HepG2 (cell line): Measurements from ENCODE around the gene ESAM. TPM values are rescaled to one million over a fixed set of nuclear protein-coding genes. Genes with fewer than 3 reads are reported as not detected.

ENCODE experiments used
- AFF4 ChIP-seq: sonication (generic); formaldehyde crosslinking; IDR thresholded peaks from 2 replicates; pipeline ENCODE4 v1.4.0; 2020; ENCODE audit warnings: missing genetic modification reagents
- CHD4 ChIP-seq: fragments of 200-600 bp; sonication (generic); IDR thresholded peaks from 2 replicates; pipeline ENCODE4 v1.7.0; 2017; ENCODE audit warnings: mild to moderate bottlenecking, low read length, borderline replicate concordance
- GATAD2A ChIP-seq: IDR thresholded peaks from 2 replicates; pipeline ENCODE4 v1.6.1; 2016
- HNF1A ChIP-seq, 2 experiments: sonication (generic) in 1 of 2; formaldehyde crosslinking in 1 of 2; IDR thresholded peaks; 2 replicates each; pipeline versions ENCODE4 v1.4.0 to v1.6.1; 2016 to 2020; ENCODE audit warnings: borderline replicate concordance in 1 of 2, low read depth in 1 of 2, mild to moderate bottlenecking in 1 of 2, missing genetic modification reagents in 1 of 2
- NR2F2 ChIP-seq: IDR thresholded peaks from 2 replicates; pipeline ENCODE4 v1.6.1; 2012; ENCODE audit warnings: low read depth, inconsistent platforms, borderline replicate concordance
- PPARG ChIP-seq: conservative IDR thresholded peaks from 2 replicates; pipeline ENCODE4 v1.6.1; 2016; ENCODE audit warnings: missing biosample characterization, missing genetic modification reagents
- REL ChIP-seq: sonication (generic); formaldehyde crosslinking; conservative IDR thresholded peaks from 2 replicates; pipeline ENCODE4 v1.8.0; 2022; ENCODE audit warnings: mild to moderate bottlenecking, missing genetic modification reagents, moderate library complexity
- SP1 ChIP-seq, 2 experiments: fragments of 450-650 bp in 1 of 2; sonication (generic) in 1 of 2; formaldehyde crosslinking in 1 of 2; IDR thresholded peaks; 2 replicates each; pipeline versions ENCODE4 v1.4.0 to v1.6.1; 2016 to 2020; ENCODE audit warnings: missing genetic modification reagents in 1 of 2
- YEATS2 ChIP-seq: sonication (generic); formaldehyde crosslinking; IDR thresholded peaks from 2 replicates; pipeline ENCODE4 v1.4.0; 2020; ENCODE audit warnings: missing genetic modification reagents, borderline replicate concordance
- ZFYVE20 ChIP-seq: sonication (generic); formaldehyde crosslinking; IDR thresholded peaks from 2 replicates; pipeline ENCODE4 v1.8.0; 2023; ENCODE audit warnings: low read depth, mild to moderate bottlenecking, moderate library complexity, missing genetic modification reagents, borderline replicate concordance
- ZNF142 ChIP-seq: sonication (generic); formaldehyde crosslinking; IDR thresholded peaks from 2 replicates; pipeline ENCODE4 v1.4.0; 2020; ENCODE audit warnings: missing genetic modification reagents
- ZNF17 ChIP-seq: sonication (generic); formaldehyde crosslinking; IDR thresholded peaks from 2 replicates; pipeline ENCODE4 v1.5.0; 2020; ENCODE audit warnings: mild to moderate bottlenecking, missing genetic modification reagents
- ZNF557 ChIP-seq: sonication (generic); formaldehyde crosslinking; IDR thresholded peaks from 2 replicates; pipeline ENCODE4 v1.4.0; 2020; ENCODE audit warnings: missing genetic modification reagents
- ZNF7 ChIP-seq: IDR thresholded peaks from 2 replicates; pipeline ENCODE4 v1.6.1; 2016; ENCODE audit warnings: missing biosample characterization, missing genetic modification reagents
- ZNF709 ChIP-seq: sonication (generic); formaldehyde crosslinking; IDR thresholded peaks from 2 replicates; pipeline ENCODE4 v1.5.0; 2020; ENCODE audit warnings: mild to moderate bottlenecking, missing genetic modification reagents
- polyA plus RNA-seq, 8 experiments: library from polyadenylated mRNA; depleted of rRNA in 3 of 8; stranded (reverse) in 7 of 8; unstranded in 1 of 8; fragments of >200 nt; fragmentation: Illumina TruSeq in 4 of 8; extraction: Trizol in 4 of 8; gene quantifications; 2 replicates each; pipeline versions ENCODE4 v1.2.1 to v1.2.3, GENCODE V29; 2011 to 2016; ENCODE audit warnings: low read depth in 4 of 8, missing spikeins in 1 of 8, mixed read lengths in 1 of 8; ENCODE audit not compliant: insufficient read depth in 1 of 8
- total RNA-seq, 5 experiments: library from RNA; depleted of rRNA; stranded (reverse); fragments of >200 nt; fragmentation: Illumina TruSeq; extraction: Trizol; gene quantifications; 2 replicates each; pipeline ENCODE4 v1.2.3, GENCODE V29; 2016; ENCODE audit warnings: low read depth in 1 of 5

ESAM gene
- total and polyA plus RNA-seq, 2 of the 13 experiments (the other 11 are each of a cell fraction or from before 2014, with no cell fraction given): 1.2 to 6.8 TPM

- TF ChIP-seq SP1 (IDR thresholded peaks at IDR 0.05) (no peak), SP1 (CRISPR knock-in tag; IDR thresholded peaks at IDR 0.05) (peak; percentile 24; the same call in 1 of the 2 replicates), AFF4 (CRISPR knock-in tag) (no peak), REL (no peak), CHD4 (no peak), PPARG (CRISPR knock-in tag) (no peak), YEATS2 (no peak), ZNF709 (CRISPR knock-in tag) (no peak), HNF1A (IDR thresholded peaks at IDR 0.05; ENCODE audit: low read depth) (no peak), HNF1A (CRISPR knock-in tag; IDR thresholded peaks at IDR 0.05; ENCODE audit: borderline replicate concordance) (no peak; the same call in 1 of the 2 replicates), GATAD2A (CRISPR knock-in tag) (0 out of 2 replicates have a peak, but pooled peaks have one; percentile 28), ZNF557 (CRISPR knock-in tag) (0 out of 2 replicates have a peak, but pooled peaks have one; percentile 44), ZNF142 (0 out of 2 replicates have a peak, but pooled peaks have one; percentile 48), ZNF17 (CRISPR knock-in tag) (no peak), NR2F2 (no peak), ZFYVE20 (no peak), ZNF7 (CRISPR knock-in tag) (no peak)
Measured at GRCh38 chr11:124746621-124747243, 15.4 kb downstream of the ESAM start (continued).
